H4 (cell line): ENCODE measurements around the gene SBK3. TPM values are rescaled to one million over a fixed set of nuclear protein-coding genes. Genes with fewer than 3 reads are reported as not detected.

Source experiments
- total RNA-seq: library from RNA; depleted of rRNA; stranded (reverse); fragments of >200 nt; shearing (Covaris generic); gene quantifications from 2 replicates; pipeline ENCODE4 v1.2.3, GENCODE V29; 2014; rRNA removed

SBK3 gene
- total RNA-seq, 1 experiment from 2014 or later, result not detected

Other genes with a start within 250 kb of the SBK3 start
- not detected in 2 replicates for gene TMEM150B, start 220.2 kb downstream of the SBK3 start, total RNA-seq
- gene KMT5C, start 205.7 kb downstream of the SBK3 start, total RNA-seq, result 5.4 and 7.9 TPM in 2 replicates
- gene COX6B2, start 190.8 kb downstream of the SBK3 start, total RNA-seq, result 0.95 TPM in 1 of 2 replicates, not detected in the other
- not detected in 2 replicates for gene GARIN5B, start 182.3 kb downstream of the SBK3 start, total RNA-seq
- gene IL11, start 175.1 kb downstream of the SBK3 start, total RNA-seq, result 1.4 and 1.8 TPM in 2 replicates
- gene TMEM190, start 168.7 kb downstream of the SBK3 start, total RNA-seq, result not detected in 2 replicates
- not detected in 2 replicates for gene TMEM238, start 161.3 kb downstream of the SBK3 start, total RNA-seq
- gene RPL28, start 159.6 kb downstream of the SBK3 start, total RNA-seq, result 1,100 and 1,282 TPM in 2 replicates
- 284 and 324 TPM in 2 replicates for gene UBE2S, start 137.8 kb downstream of the SBK3 start, total RNA-seq
- gene SHISA7, start 102.2 kb downstream of the SBK3 start, total RNA-seq, result not detected in 2 replicates
- 187 and 279 TPM in 2 replicates for gene ISOC2, start 83.9 kb downstream of the SBK3 start, total RNA-seq
- not detected in 2 replicates for gene C19orf85, start 80.8 kb downstream of the SBK3 start, total RNA-seq
- gene ZNF628, start 68.9 kb downstream of the SBK3 start, total RNA-seq, result 1.4 and 3.9 TPM in 2 replicates
- gene NAT14, start 60.4 kb downstream of the SBK3 start, total RNA-seq, result 28.0 and 28.9 TPM in 2 replicates
- 0.23 and 0.29 TPM in 2 replicates for gene SSC5D, start 57.1 kb downstream of the SBK3 start, total RNA-seq
- gene SBK2, start 8.4 kb downstream of the SBK3 start, total RNA-seq, result not detected in 2 replicates
- gene ZNF579, start 35.3 kb upstream of the SBK3 start, total RNA-seq, result 2.5 and 4.6 TPM in 2 replicates
- gene FIZ1, start 54.0 kb upstream of the SBK3 start, total RNA-seq, result 5.1 and 7.8 TPM in 2 replicates
- gene ZNF524, start 54.7 kb upstream of the SBK3 start, total RNA-seq, result 16.7 and 21.9 TPM in 2 replicates
- 1.0 TPM in 2 replicates for gene ZNF865, start 60.1 kb upstream of the SBK3 start, total RNA-seq
- 5.2 and 7.2 TPM in 2 replicates for gene ZNF784, start 79.0 kb upstream of the SBK3 start, total RNA-seq
- 9.6 and 19.2 TPM in 2 replicates for gene ZNF580, start 95.5 kb upstream of the SBK3 start, total RNA-seq
- gene ZNF581, start 98.1 kb upstream of the SBK3 start, total RNA-seq, result 28.9 and 29.5 TPM in 2 replicates
- gene CCDC106, start 102.7 kb upstream of the SBK3 start, total RNA-seq, result 0.45 and 2.4 TPM in 2 replicates
- gene U2AF2, start 109.5 kb upstream of the SBK3 start, total RNA-seq, result 95.5 and 121 TPM in 2 replicates
- 43.6 and 59.6 TPM in 2 replicates for gene EPN1, start 129.7 kb upstream of the SBK3 start, total RNA-seq
- not detected in 2 replicates for gene NLRP9, start 192.9 kb upstream of the SBK3 start, total RNA-seq
- gene RFPL4A, start 213.6 kb upstream of the SBK3 start, total RNA-seq, result 7.7 and 12.4 TPM in 2 replicates
- 1.8 TPM in 1 of 2 replicates, not detected in the other for gene RFPL4AL1, start 223.6 kb upstream of the SBK3 start, total RNA-seq